Ramos (cell line): ENCODE measurements around the gene SLC15A3.

Experiments
- in situ Hi-C: fragments of 300-500 bp; cut with MboI; formaldehyde crosslinking; loops from one replicate; pipeline ENCODE4 v1.14.3; 2022; ENCODE audit warnings: low sequenced_read_pairs; ENCODE audit not compliant: unreplicated experiment

SLC15A3 gene

GRCh38 chr11:60948250-60948649 lies 3.7 kb downstream of the SLC15A3 start:
- in situ Hi-C loops, result no loop called here

- in situ Hi-C loops, result no loop called here
These were observed 4.3 kb downstream of the SLC15A3 start for GRCh38 chr11:60947700-60948099.

GRCh38 chr11:60946601-60947264 lies 5.2 kb downstream of the SLC15A3 start:
- in situ Hi-C loops, result no loop called here

- in situ Hi-C loops, result no loop called here
These were observed 6.7 kb downstream of the SLC15A3 start for GRCh38 chr11:60945295-60945667.

- in situ Hi-C loops, result no loop called here
These were observed 7.3 kb downstream of the SLC15A3 start for GRCh38 chr11:60944490-60945294.

GRCh38 chr11:60942970-60943565 lies 8.9 kb downstream of the SLC15A3 start:
- in situ Hi-C loops, result no loop called here

- in situ Hi-C loops, result no loop called here
These were observed 9.8 kb downstream of the SLC15A3 start for GRCh38 chr11:60942219-60942618.

- in situ Hi-C loops, result no loop called here
These were observed 10.4 kb downstream of the SLC15A3 start for GRCh38 chr11:60941371-60942119.

- in situ Hi-C loops, result no loop called here
These were observed 12.1 kb downstream of the SLC15A3 start for GRCh38 chr11:60939855-60940254.

- in situ Hi-C loops, result no loop called here
These were observed 12.7 kb downstream of the SLC15A3 start for GRCh38 chr11:60939301-60939700.

- in situ Hi-C loops, result no loop called here
These were observed 13.5 kb downstream of the SLC15A3 start for GRCh38 chr11:60938500-60938899.

- in situ Hi-C loops, result no loop called here
These were observed 14.2 kb downstream of the SLC15A3 start for GRCh38 chr11:60937811-60938210.

GRCh38 chr11:60937144-60937527 lies 14.8 kb downstream of the SLC15A3 start:
- in situ Hi-C loops, result no loop called here

GRCh38 chr11:60936467-60937143 lies 15.4 kb downstream of the SLC15A3 start:
- in situ Hi-C loops, result no loop called here

- in situ Hi-C loops, result no loop called here
These were observed 16.1 kb downstream of the SLC15A3 start for GRCh38 chr11:60935676-60936442.

- in situ Hi-C loops, result no loop called here
These were observed 17.0 kb downstream of the SLC15A3 start for GRCh38 chr11:60934790-60935605.

- in situ Hi-C loops, result no loop called here
These were observed 17.7 kb downstream of the SLC15A3 start for GRCh38 chr11:60934124-60934789.
